Vagina (tissue), 2 donors: ENCODE results near the gene OSGIN1.

Source experiments
- POLR2A ChIP-seq, 2 donors: fragments of 450-650 bp; IDR thresholded peaks; one replicate each; pipeline ENCODE4 v1.6.1; 2017; ENCODE audit warnings: antibody characterized with exemption in 2 of 2, mild to moderate bottlenecking in 2 of 2, moderate library complexity in 2 of 2
- POLR2AphosphoS5 ChIP-seq, 2 donors: sonication (generic); formaldehyde crosslinking; IDR thresholded peaks; one replicate each; pipeline ENCODE4 v1.9.0; 2017; ENCODE audit warnings: antibody characterized with exemption in 2 of 2, mild to moderate bottlenecking in 2 of 2, low read depth in 1 of 2; ENCODE audit not compliant: insufficient read depth in 1 of 2
- TF ChIP-seq, protein P1 (sequence below), 3 experiments: fragments of 450-650 bp in 2 of 3; fragments of 200-600 bp in 1 of 3; sonication (generic) in 1 of 3; IDR thresholded peaks; one replicate each; pipeline ENCODE4 v1.5.1; 2017 to 2019; ENCODE audit warnings: antibody characterized with exemption in 3 of 3, mild to moderate bottlenecking in 2 of 3, moderate library complexity in 2 of 3

DNA sequence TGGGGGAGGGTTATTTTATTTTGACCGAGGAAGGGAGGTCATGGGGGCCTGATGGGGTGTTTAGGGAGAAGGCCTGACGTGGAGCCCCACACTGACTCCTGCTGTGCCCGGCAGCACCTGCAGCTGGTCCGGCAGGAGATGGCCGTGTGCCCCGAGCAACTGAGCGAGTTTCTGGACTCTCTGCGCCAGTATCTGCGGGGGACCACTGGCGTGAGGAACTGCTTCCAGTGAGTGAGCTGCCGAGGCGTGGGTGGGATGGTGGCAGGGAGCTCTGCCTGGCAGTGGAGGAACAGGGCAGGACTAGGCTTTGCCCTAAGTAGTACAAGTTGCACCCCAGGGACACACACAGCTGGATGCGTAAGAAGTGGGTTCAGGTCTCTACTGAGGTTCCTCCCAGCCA is 45.1 kb downstream of the OSGIN1 start:
- TF ChIP-seq, protein P1, sequence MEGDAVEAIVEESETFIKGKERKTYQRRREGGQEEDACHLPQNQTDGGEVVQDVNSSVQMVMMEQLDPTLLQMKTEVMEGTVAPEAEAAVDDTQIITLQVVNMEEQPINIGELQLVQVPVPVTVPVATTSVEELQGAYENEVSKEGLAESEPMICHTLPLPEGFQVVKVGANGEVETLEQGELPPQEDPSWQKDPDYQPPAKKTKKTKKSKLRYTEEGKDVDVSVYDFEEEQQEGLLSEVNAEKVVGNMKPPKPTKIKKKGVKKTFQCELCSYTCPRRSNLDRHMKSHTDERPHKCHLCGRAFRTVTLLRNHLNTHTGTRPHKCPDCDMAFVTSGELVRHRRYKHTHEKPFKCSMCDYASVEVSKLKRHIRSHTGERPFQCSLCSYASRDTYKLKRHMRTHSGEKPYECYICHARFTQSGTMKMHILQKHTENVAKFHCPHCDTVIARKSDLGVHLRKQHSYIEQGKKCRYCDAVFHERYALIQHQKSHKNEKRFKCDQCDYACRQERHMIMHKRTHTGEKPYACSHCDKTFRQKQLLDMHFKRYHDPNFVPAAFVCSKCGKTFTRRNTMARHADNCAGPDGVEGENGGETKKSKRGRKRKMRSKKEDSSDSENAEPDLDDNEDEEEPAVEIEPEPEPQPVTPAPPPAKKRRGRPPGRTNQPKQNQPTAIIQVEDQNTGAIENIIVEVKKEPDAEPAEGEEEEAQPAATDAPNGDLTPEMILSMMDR (IDR thresholded peaks at IDR 0.05) = no peak
- TF ChIP-seq POLR2A (IDR thresholded peaks at IDR 0.05) (no peak), POLR2AphosphoS5 (IDR thresholded peaks at IDR 0.05; ENCODE audit: insufficient read depth in 1 of 2, low read depth in 1 of 2) (no peak)
